Activated CD8-positive, alpha-beta memory T cell treated with anti-CD3 and anti-CD28 coated beads, Interleukin-2, amount 50 U/mL, for 24 hours (primary cell): Measurements from ENCODE around the gene ECM1.

Experiments
- DNase-seq: peaks from one replicate; pipeline ENCODE4 v3.0.0-alpha.2; 2020; ENCODE audit errors: extremely low read depth

ECM1 gene

DNA sequence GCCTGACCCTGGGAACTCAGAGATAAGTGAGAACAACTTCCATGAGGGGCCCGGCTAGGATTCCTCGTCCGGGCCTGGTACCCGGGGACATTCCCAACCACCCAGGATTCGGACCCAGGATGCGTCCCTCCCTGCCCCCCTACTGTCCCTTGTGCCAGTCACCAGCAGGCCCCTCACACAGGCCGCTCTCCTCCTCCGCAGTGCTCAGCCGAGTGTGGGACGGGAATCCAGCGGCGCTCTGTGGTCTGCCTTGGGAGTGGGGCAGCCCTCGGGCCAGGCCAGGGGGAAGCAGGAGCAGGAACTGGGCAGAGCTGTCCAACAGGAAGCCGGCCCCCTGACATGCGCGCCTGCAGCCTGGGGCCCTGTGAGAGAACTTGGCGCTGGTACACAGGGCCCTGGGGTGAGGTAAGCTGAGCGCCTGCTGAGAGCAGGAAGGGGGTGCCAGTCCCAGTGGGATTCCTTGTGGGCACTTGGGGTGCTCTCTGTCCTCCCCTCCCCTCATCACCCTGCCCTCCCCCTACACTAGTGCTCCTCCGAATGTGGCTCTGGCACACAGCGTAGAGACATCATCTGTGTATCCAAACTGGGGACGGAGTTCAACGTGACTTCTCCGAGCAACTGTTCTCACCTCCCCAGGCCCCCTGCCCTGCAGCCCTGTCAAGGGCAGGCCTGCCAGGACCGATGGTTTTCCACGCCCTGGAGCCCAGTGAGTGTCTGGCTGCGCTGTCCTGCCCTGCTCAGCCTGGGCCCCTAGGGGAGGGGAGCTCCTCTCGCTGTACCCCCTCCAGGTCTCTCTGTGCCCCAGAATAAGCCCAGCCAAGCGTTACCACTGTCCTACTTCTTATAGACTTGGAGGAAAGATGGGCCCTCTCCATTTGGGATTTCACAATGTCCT is 51.1 kb downstream of the ECM1 start:
- no peak for DNase-seq

DNA sequence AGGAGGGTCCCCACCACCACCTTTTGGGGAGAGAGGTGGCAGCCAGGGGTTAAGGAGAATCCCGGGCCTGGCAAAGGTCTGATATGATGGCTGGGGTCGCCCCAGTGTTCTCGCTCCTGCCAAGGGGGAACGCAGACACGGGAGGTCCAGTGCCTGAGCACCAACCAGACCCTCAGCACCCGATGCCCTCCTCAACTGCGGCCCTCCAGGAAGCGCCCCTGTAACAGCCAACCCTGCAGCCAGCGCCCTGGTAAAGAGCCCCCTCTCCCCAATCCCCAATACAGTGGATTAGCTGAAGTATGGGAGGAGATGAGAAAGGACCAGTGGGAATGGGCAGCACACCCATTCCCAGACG is 51.7 kb downstream of the ECM1 start:
- no peak for DNase-seq

GRCh38 chr1:150560011-150560438 is 52.1 kb downstream of the ECM1 start:
- no peak for DNase-seq

DNA sequence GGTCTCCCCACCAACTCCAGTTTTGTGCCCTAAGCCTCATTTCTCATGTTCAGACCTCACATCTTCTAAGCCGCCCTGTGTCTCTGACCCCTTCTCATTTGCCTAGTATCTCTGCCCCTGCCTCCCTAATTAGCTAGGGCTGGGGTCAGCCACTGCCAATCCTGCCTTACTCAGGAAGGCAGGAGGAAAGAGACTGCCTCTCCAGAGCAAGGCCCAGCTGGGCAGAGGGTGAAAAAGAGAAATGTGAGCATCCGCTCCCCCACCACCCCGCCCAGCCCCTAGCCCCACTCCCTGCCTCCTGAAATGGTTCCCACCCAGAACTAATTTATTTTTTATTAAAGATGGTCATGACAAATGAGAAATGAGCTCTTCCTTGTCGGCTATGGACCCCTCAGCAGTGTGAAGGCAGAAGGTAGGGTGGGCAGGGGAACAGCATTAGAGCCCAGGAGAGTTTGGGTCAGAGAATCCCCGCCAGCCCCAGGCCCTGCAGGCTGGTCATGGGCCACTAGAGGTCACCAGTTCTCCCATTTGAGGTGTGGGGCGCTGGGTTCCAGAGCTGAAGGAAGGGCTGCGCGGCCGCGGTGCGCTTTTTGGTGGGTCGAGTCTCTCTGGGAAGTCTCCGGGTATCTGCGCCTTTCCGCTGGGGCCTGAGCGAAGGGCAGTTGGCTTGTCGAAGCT is 52.8 kb downstream of the ECM1 start:
- no peak for DNase-seq

DNA sequence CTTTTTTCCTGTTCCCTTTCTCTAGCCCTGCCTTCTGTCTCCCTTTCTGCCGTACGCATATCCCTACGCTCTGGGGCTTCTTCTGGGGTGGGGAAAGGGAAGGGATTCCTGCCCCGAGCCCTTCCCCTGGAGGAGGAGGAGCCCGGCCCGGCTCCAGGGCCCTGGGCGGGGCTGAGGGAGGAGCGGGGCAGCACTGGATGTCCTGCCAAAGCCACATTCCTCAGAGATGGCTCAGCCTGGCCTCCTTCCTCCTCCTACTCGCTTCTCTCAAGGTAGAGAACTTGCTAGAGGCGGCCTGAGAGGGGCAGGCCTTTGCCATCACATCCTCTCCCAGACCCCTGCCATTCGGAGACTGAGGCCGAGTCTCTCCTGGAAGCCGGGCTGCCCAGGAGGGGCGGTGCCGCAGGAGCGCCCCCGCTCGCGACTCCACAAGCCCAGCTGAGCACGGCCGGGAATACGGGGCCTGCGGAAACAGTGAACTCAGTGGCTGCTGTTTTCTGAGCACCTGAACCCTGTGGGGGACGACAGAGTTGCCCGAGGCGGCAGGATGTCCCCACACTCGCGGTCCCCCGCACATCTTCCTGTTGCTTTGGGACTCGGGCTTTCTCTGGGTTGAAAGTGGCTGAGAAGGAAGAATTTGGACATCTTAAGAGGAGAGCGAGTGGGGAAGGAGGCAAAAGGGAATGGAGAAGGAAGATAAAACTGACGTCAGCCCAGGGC is 53.5 kb downstream of the ECM1 start:
- no peak for DNase-seq

DNA sequence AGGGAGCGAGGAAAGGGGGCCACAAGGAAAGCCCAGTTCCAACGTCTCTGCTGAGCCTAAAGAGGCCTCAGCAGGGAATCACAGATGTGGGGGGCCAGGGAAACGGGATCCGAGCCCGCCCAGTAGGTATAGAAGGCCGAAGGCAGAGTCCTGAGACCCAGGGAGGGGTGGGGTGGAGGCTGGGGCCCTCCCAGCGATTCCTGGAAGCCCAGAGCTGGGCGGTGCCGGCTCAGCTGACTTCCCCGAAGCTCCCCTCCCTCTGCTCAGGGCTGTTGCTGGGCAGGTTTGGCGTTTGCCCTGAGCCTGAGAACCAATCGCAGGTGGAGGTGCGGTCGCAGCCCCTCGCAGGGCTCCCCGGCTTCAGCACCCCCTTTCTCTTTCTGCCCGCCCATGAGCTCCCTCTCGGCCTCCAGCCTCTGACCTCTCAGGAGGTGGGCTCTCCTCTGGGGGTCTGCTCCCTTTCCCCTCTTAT is 54.1 kb downstream of the ECM1 start:
- DNase-seq, result peak; percentile 69

DNA sequence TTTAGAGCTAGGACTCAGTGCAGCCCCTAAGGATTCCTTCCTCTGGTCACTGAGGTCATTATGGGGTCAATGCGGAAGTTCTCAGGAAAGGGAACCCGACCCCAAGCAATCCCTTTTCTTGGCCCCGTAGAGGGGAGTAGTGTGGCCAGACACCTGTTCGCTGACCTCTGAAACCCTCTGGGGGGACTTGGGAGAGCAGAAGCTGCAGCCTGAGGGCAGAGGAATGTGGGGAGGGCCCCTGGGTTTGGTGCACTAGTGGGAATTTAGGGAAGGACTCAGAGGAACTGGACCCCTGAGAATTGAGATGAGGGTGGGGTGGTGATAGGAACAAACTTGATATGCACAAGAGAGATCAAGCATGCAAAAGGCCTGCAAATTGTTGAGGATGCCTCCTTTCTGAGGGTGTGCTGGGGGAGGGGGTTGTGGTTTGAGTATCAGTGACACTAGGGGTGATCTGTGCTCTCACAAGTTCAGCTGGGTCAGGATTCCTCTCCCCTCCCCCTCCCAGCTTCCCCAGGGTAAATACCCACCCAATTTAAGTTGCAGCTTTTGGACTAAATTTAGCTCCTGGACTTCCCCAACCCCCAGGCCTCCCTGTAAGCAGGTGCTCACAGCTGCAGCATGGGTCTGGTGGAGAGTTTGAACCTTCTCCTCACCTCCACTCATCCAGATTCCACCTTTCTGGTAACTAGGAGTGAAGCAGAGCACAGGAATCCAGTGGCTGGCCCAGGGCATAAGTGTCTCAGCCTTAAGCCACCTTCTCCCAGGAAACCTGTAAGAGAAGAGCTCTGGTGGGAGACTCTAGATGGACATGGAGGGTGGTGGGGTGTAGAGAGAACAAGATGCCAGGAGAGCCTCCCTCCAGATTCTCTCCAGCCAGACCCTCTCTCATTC is 54.8 kb downstream of the ECM1 start:
- no peak for DNase-seq
